ENCODE data around the gene SLC22A31. TPM values are rescaled to one million over a fixed set of nuclear protein-coding genes. Genes with fewer than 3 reads are reported as not detected.

The SLC22A31 gene
- total and polyA plus RNA-seq, 9 of the 15 experiments (the other 6 are each of a cell fraction or from before 2014, with no cell fraction given) = 0.29 to 2.2 (median 0.47) TPM; not detected in 3

DNA sequence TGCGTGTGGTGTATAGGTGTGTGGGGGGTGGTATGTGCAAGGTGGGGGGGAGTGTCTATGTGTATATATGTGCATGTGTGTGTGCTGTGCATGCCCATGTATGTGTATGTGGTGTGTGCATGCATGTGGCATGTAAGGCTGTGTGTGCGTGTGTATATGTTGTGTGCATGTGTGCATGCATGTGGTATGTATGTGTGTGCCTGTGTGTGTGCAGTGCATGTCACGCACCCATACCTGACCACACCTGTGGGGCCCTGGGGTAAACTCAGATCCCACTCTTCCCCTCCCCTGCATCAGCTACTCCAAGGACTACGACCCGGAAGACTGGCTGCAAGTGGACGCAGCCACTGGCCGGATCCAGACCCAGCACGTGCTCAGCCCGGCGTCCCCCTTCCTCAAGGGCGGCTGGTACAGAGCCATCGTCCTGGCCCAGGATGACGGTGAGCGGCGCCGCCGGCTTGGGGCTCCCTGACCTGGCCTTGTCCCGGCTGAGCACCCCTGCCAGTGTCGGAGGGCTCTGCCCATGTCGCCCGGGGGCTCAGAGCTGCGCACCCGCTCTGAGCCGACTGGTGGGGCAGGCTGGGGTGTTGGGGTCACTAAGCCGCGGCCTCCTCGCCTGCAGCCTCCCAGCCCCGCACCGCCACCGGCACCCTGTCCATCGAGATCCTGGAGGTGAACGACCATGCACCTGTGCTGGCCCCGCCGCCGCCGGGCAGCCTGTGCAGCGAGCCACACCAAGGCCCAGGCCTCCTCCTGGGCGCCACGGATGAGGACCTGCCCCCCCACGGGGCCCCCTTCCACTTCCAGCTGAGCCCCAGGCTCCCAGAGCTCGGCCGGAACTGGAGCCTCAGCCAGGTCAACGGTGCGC, 9.1 kb downstream of the SLC22A31 start:
- H3K9ac ChIP-seq (ENCODE audit: insufficient read depth in 1 of 2, low read depth in 2 of 2, low read length in 2 of 2) = no peak overlapping the region; a peak in 1 of 4 replicates
- WGBS (ENCODE audit: insufficient coverage, low coverage, missing lambda C conversion rate) = 47% methylated on average over 34 of the region's 44 CpGs

More for the DNA sequence above, 9.1 kb downstream of the SLC22A31 start:
- intact Hi-C loops (cut with micrococcal nuclease) = no loop called here
- H3K4me2 ChIP-seq (ENCODE audit: insufficient read depth, low read length) = no peak overlapping the region
- H3K4me1 ChIP-seq (replicated peaks in 1 of 2; ENCODE audit: control insufficient read depth in 2 of 2, insufficient read depth in 2 of 2, low read length in 2 of 2) = peaks cover 0 to 69% of the 10 kb centered on the region in 2 experiments; a peak in 4 of 5 replicates
- H3K79me2 ChIP-seq (ENCODE audit: control insufficient read depth, insufficient read depth, low read length) = no peaks in the 10 kb centered on the region
- H3K9me1 ChIP-seq (ENCODE audit: control insufficient read depth, insufficient read depth, low read length) = peaks cover 3% of the 10 kb centered on the region
- no peak overlapping the region for H2AFZ ChIP-seq (ENCODE audit: low read depth, low read length)
- DNase-seq (ENCODE audit: extremely low read depth in 1 of 4, low spot score in 3 of 4) (no peak), ATAC-seq (no peak), FAIRE-seq (no peak)
- no TSS peak for BruUV-seq (replicated peaks)
- no peak overlapping the region for H3K27ac ChIP-seq (ENCODE audit: extremely low read depth, low read depth, low read length)
- ChIA-PET POLR2A (no interaction called here), CTCF (ENCODE audit: low intra/inter-chr PET ratio) (no interaction called here)
- peaks cover 0 to 14% of the 10 kb centered on the region in 2 experiments; a peak in 1 of 5 replicates for H3K27me3 ChIP-seq (ENCODE audit: control insufficient read depth in 2 of 2, insufficient read depth in 2 of 2, low read length in 2 of 2)
- H3K36me3 ChIP-seq (ENCODE audit: control insufficient read depth, insufficient read depth, low read length) = no peaks in the 10 kb centered on the region
- TF ChIP-seq PCBP1 (IDR thresholded peaks at IDR 0.05; ENCODE audit: low read depth, low read length, poor library complexity, severe bottlenecking) (peak; percentile 56), ARID2 (IDR thresholded peaks at IDR 0.05) (0 out of 2 replicates have a peak, but pooled peaks have one; percentile 33), HMG20A (CRISPR knock-in tag; conservative IDR thresholded peaks at IDR 0.05) (no peak), KDM1A (IDR thresholded peaks at IDR 0.05) (peak in 1 of 2 experiments; percentile 91; a peak in 2 of 4 replicates), SIN3B (IDR thresholded peaks at IDR 0.05; ENCODE audit: low read depth) (0 out of 2 replicates have a peak, but pooled peaks have one; percentile 36)
- H3K4me3 ChIP-seq = no peak overlapping the region
- no peaks in the 10 kb centered on the region; the same call in 1 of the 2 replicates for H4K20me1 ChIP-seq (replicated peaks; ENCODE audit: control insufficient read depth, insufficient read depth, low read length)
- H3K9me3 ChIP-seq (replicated peaks; ENCODE audit: control insufficient read depth, insufficient read depth, low read depth, low read length) = no peaks in the 10 kb centered on the region
- in situ Hi-C loops (cut with MboI) = no loop called here
